K562 (cell line): ENCODE measurements around the gene TOMM22. TPM values are rescaled to one million over a fixed set of nuclear protein-coding genes. Genes with fewer than 3 reads are reported as not detected.

ENCODE experiments used
- ATAC-seq: fragments of 200-7000 bp; cut with Tn5 transposase; 3 replicates; pipeline ENCODE4 v1.9.1; 2020; ENCODE audit warnings: moderate library complexity
- BruUV-seq: library from RNA; stranded (reverse); fragments of 400-500 nt; replicated peaks from 2 replicates; lab custom pipeline; 2021; lab: Mats Ljungman, UMichigan
- CTCF ChIA-PET: fragments of 300-600 bp; formaldehyde crosslinking; extraction: SDS; loops from one replicate; lab custom pipeline; 2021; ENCODE audit warnings: low intra/inter-chr PET ratio; lab: Yijun Ruan, JAX
- POLR2A ChIA-PET: fragments of 300-600, 350-650 bp; sonication (Branson Sonifier 250); formaldehyde crosslinking; extraction: SDS; loops from one replicate; lab custom pipeline; 2021; ENCODE audit warnings: antibody characterized with exemption, inconsistent platforms; lab: Yijun Ruan, JAX
- DNase-seq, 4 experiments: peaks; one replicate each; pipeline versions ENCODE4 v3.0.0 to v3.0.0-alpha.2; 2011 to 2018; ENCODE audit warnings: low spot score in 3 of 4, mixed read lengths in 3 of 4; ENCODE audit errors: extremely low read depth in 1 of 4
- FAIRE-seq: peaks from 2 replicates; lab custom pipeline; 2011; peaks lifted over from hg19 to GRCh38; lab: Jason Lieb, UNC
- H2AFZ ChIP-seq: 2 replicates; pipeline ENCODE4 v1.6.0; 2011; ENCODE audit warnings: low read depth, low read length, control low read depth, inconsistent platforms
- H3K27ac ChIP-seq: fragments of 200-600 bp; 3 replicates; pipeline ENCODE4 v1.8.0; 2011; ENCODE audit warnings: low read depth, mild to moderate bottlenecking, control low read depth, inconsistent platforms, low read length, moderate library complexity, mixed read lengths; ENCODE audit errors: extremely low read depth
- H3K27me3 ChIP-seq, 2 experiments: fragments of 300-600 bp in 1 of 2; 2 replicates in 1 of 2; 3 replicates in 1 of 2; pipeline versions ENCODE4 v1.6.0 to v1.8.0; 2011; ENCODE audit warnings: inconsistent platforms in 2 of 2, low read length in 2 of 2, mild to moderate bottlenecking in 1 of 2, mixed read lengths in 1 of 2, moderate library complexity in 1 of 2; ENCODE audit not compliant: control insufficient read depth in 2 of 2, insufficient read depth in 2 of 2
- H3K36me3 ChIP-seq: fragments of 300-600 bp; 3 replicates; pipeline ENCODE4 v1.8.0; 2011; ENCODE audit warnings: mild to moderate bottlenecking, low read length, inconsistent platforms; ENCODE audit not compliant: control insufficient read depth, insufficient read depth
- H3K4me1 ChIP-seq, 2 experiments: fragments of 200-600 bp in 1 of 2; replicated peaks in 1 of 2; 2 replicates in 1 of 2; 3 replicates in 1 of 2; pipeline versions ENCODE4 v1.5.1 to v1.8.0; 2011; ENCODE audit warnings: inconsistent platforms in 2 of 2, low read length in 2 of 2, mild to moderate bottlenecking in 1 of 2, mixed read lengths in 1 of 2, moderate library complexity in 1 of 2; ENCODE audit not compliant: control insufficient read depth in 2 of 2, insufficient read depth in 2 of 2
- H3K4me2 ChIP-seq: 2 replicates; pipeline ENCODE4 v1.6.1; 2011; ENCODE audit warnings: low read length, control low read depth, inconsistent platforms, mixed read lengths; ENCODE audit not compliant: insufficient read depth
- H3K4me3 ChIP-seq: fragments of 200-600 bp; sonication (generic), shearing (Covaris generic); 2 replicates; pipeline ENCODE4 v1.5.1; 2016; ENCODE audit warnings: control low read depth, inconsistent platforms
- H3K79me2 ChIP-seq: fragments of 200-600 bp; 3 replicates; pipeline ENCODE4 v1.8.0; 2011; ENCODE audit warnings: low read length, inconsistent platforms; ENCODE audit not compliant: control insufficient read depth, insufficient read depth
- H3K9ac ChIP-seq, 2 experiments: 2 replicates each; pipeline versions ENCODE4 v1.6.0 to v1.6.1; 2011; ENCODE audit warnings: low read depth in 2 of 2, low read length in 2 of 2, control low read depth in 1 of 2, inconsistent platforms in 1 of 2, mild to moderate bottlenecking in 1 of 2, mixed read lengths in 1 of 2; ENCODE audit not compliant: insufficient read depth in 1 of 2
- H3K9me1 ChIP-seq: one replicate; pipeline ENCODE4 v1.6.0; 2011; ENCODE audit warnings: inconsistent platforms, mild to moderate bottlenecking, low read length, moderate library complexity; ENCODE audit not compliant: control insufficient read depth, insufficient read depth
- H3K9me3 ChIP-seq: replicated peaks from 2 replicates; pipeline ENCODE4 v1.5.1; 2011; ENCODE audit warnings: low read depth, low read length, inconsistent platforms; ENCODE audit not compliant: control insufficient read depth, insufficient read depth
- H4K20me1 ChIP-seq: replicated peaks from 2 replicates; pipeline ENCODE4 v1.6.1; 2011; ENCODE audit warnings: low read length, inconsistent platforms, mixed read lengths; ENCODE audit not compliant: control insufficient read depth, insufficient read depth
- IFI16 ChIP-seq: fragments of 250-450 bp; sonication (Bioruptor Pico); IDR thresholded peaks from 2 replicates; pipeline ENCODE4 v2.1.2; 2022; ENCODE audit warnings: mild to moderate bottlenecking, inconsistent platforms
- MBD2 ChIP-seq: sonication (generic); IDR thresholded peaks from 2 replicates; pipeline ENCODE4 v1.6.1; 2016; ENCODE audit warnings: low read depth, borderline replicate concordance
- POLR2G ChIP-seq: fragments of 200-400 bp; formaldehyde crosslinking; IDR thresholded peaks from 2 replicates; pipeline ENCODE4 v1.6.1; 2017; ENCODE audit warnings: low read depth, mild to moderate bottlenecking, antibody characterized with exemption, low read length, moderate library complexity
- RNF2 ChIP-seq: sonication (generic); IDR thresholded peaks from 2 replicates; pipeline ENCODE4 v1.6.1; 2016
- WGBS: fragments of 100-300 bp; shearing (Covaris generic); methylation state at CpG from one replicate; pipeline ENCODE4 v1.1.6; 2016; ENCODE audit warnings: low coverage, mixed read lengths; ENCODE audit not compliant: insufficient coverage; ENCODE audit errors: missing lambda C conversion rate; 5-methylcytosine and 5-hydroxymethylcytosine counted together
- in situ Hi-C: fragments of 300-500 bp; cut with MboI; formaldehyde crosslinking; loops from 4 replicates; pipeline ENCODE4 v1.15.0; 2018; ENCODE audit warnings: inconsistent platforms, mixed read lengths
- intact Hi-C: fragments of 100-400 bp; cut with micrococcal nuclease; formaldehyde crosslinking; loops from 2 replicates; pipeline ENCODE4 v1.14.2; 2022
- polyA plus RNA-seq, 8 experiments: library from polyadenylated mRNA; depleted of rRNA in 4 of 8; stranded (reverse) in 5 of 8; unstranded in 3 of 8; fragments of >200 nt; fragmentation: Nextera tagmentation in 2 of 8; fragmentation: Illumina TruSeq in 1 of 8; extraction: Ambion mirVana in 2 of 8; extraction: Trizol in 1 of 8; gene quantifications; 2 replicates each; pipeline versions ENCODE4 v1.2.1 to v1.2.3, GENCODE V29; 2011 to 2014; ENCODE audit warnings: inconsistent platforms in 1 of 8, missing spikeins in 1 of 8
- total RNA-seq, 7 experiments: library from RNA; depleted of rRNA in 6 of 7; stranded (reverse); fragments of >200 nt in 6 of 7; fragmentation: Illumina TruSeq in 2 of 7; extraction: Trizol in 2 of 7; gene quantifications; 2 replicates each; pipeline versions ENCODE4 v1.2.1 to v1.2.3, GENCODE V29; 2011 to 2021; ENCODE audit warnings: low replicate concordance in 1 of 7

TOMM22 gene
- total and polyA plus RNA-seq, 9 of the 15 experiments (the other 6 are each of a cell fraction or from before 2014, with no cell fraction given), result 25.8 to 108 (median 73.8) TPM

- Histone ChIP-seq H3K79me2 (no peaks in the 10 kb centered on the region), H3K9ac (no peak overlapping the region), H3K4me1 (peaks cover 0 to 9% of the 10 kb centered on the region in 2 experiments; a peak in 2 of 5 replicates), H3K4me2 (no peak overlapping the region), H3K9me3 (no peaks in the 10 kb centered on the region), H3K9me1 (no peaks in the 10 kb centered on the region), H4K20me1 (no peaks in the 10 kb centered on the region; the same call in 1 of the 2 replicates), H3K36me3 (peaks cover 95% of the 10 kb centered on the region; the same call in 2 of the 3 replicates), H2AFZ (no peak overlapping the region), H3K27me3 (no peaks in the 10 kb centered on the region), H3K27ac (no peak overlapping the region), H3K4me3 (no peak overlapping the region)
- no peak for TF ChIP-seq RNF2
- TF ChIP-seq POLR2G, result 0 out of 2 replicates have a peak, but pooled peaks have one; percentile 44
- no peak for TF ChIP-seq IFI16
- TF ChIP-seq MBD2, result no peak
- FAIRE-seq, result no peak
- no peak for ATAC-seq
- BruUV-seq, result no TSS peak
- in situ Hi-C loops (no loop called here), intact Hi-C loops (no loop called here)
- POLR2A ChIA-PET, result interaction anchor here (0.7 to 0.9 kb wide), 2 partner anchors 12 to 24 kb away, joined by 3 to 4 read pairs; partner anchors contain the start of gene GTPBP1
- WGBS, result 96% methylated on average over 8 of the region's 18 CpGs
- DNase-seq, result no peak
- CTCF ChIA-PET, result no interaction called here
Observed at GRCh38 chr22:38728871-38729796, 47.4 kb downstream of the TOMM22 start.
